GM23338 (cell line): ENCODE results near the gene C9orf57. TPM values are rescaled to one million over a fixed set of nuclear protein-coding genes. Genes with fewer than 3 reads are reported as not detected.

Source experiments
- ATAC-seq: fragments of 200-7000 bp; cut with Tn5 transposase; 3 replicates; pipeline ENCODE4 v1.9.1; 2020
- DNase-seq: peaks from one replicate; pipeline ENCODE4 v3.0.0-alpha.2; 2015; ENCODE audit warnings: low spot score
- H2AFZ ChIP-seq: fragments of 200-600 bp; sonication (generic); 2 replicates; pipeline ENCODE4 v1.8.0; 2016; ENCODE audit warnings: antibody characterized with exemption, mild to moderate bottlenecking, moderate library complexity
- H3F3A ChIP-seq: fragments of 200-600 bp; sonication (generic); replicated peaks from 2 replicates; pipeline ENCODE4 v1.8.0; 2017; ENCODE audit warnings: antibody characterized with exemption, mixed run types, low read depth
- H3K27ac ChIP-seq: fragments of 200-600 bp; sonication (generic); 2 replicates; pipeline ENCODE4 v1.6.1; 2016; ENCODE audit warnings: low read depth
- H3K27me3 ChIP-seq: fragments of 200-600 bp; sonication (generic); 2 replicates; pipeline ENCODE4 v1.8.0; 2016; ENCODE audit warnings: mild to moderate bottlenecking, mixed run types, moderate library complexity; ENCODE audit not compliant: insufficient read depth
- H3K36me3 ChIP-seq: fragments of 200-600 bp; sonication (generic); 2 replicates; pipeline ENCODE4 v1.8.0; 2016; ENCODE audit warnings: mild to moderate bottlenecking; ENCODE audit not compliant: insufficient read depth
- H3K4me1 ChIP-seq: fragments of 200-600 bp; sonication (generic); 2 replicates; pipeline ENCODE4 v1.8.0; 2016; ENCODE audit warnings: mild to moderate bottlenecking, moderate library complexity; ENCODE audit not compliant: insufficient read depth
- H3K4me2 ChIP-seq: fragments of 200-600 bp; sonication (generic); 2 replicates; pipeline ENCODE4 v1.7.1; 2017; ENCODE audit warnings: mixed run types
- H3K4me3 ChIP-seq: fragments of 200-600 bp; sonication (generic); 2 replicates; pipeline ENCODE4 v1.6.1; 2016; ENCODE audit warnings: mixed run types
- H3K79me2 ChIP-seq: fragments of 200-600 bp; sonication (generic); replicated peaks from 2 replicates; pipeline ENCODE4 v1.8.0; 2017; ENCODE audit warnings: mild to moderate bottlenecking; ENCODE audit not compliant: insufficient read depth
- H3K9me2 ChIP-seq: fragments of 200-600 bp; sonication (generic); 2 replicates; pipeline ENCODE4 v1.8.0; 2017; ENCODE audit not compliant: insufficient read depth
- H4K20me1 ChIP-seq: fragments of 200-600 bp; sonication (generic); replicated peaks from 2 replicates; pipeline ENCODE4 v1.8.0; 2017; ENCODE audit warnings: mild to moderate bottlenecking; ENCODE audit not compliant: insufficient read depth
- H3K27ac Mint-ChIP-seq: 2 replicates; pipeline ENCODE4 v1.8.0; 2020; ENCODE audit warnings: inconsistent platforms, mild to moderate bottlenecking, moderate library complexity, mixed read lengths
- H3K27me3 Mint-ChIP-seq: 3 replicates; pipeline ENCODE4 v1.8.0; 2022; ENCODE audit warnings: low read depth, mild to moderate bottlenecking, moderate library complexity, mixed read lengths, inconsistent platforms; ENCODE audit not compliant: insufficient read depth, poor library complexity
- H3K36me3 Mint-ChIP-seq: 3 replicates; pipeline ENCODE4 v1.8.0; 2021; ENCODE audit warnings: low read depth, mild to moderate bottlenecking, inconsistent platforms, moderate library complexity, mixed read lengths
- H3K4me1 Mint-ChIP-seq: 3 replicates; pipeline ENCODE4 v1.8.0; 2020; ENCODE audit warnings: mild to moderate bottlenecking, inconsistent platforms, mixed read lengths
- H3K4me3 Mint-ChIP-seq: 3 replicates; pipeline ENCODE4 v1.8.0; 2021; ENCODE audit warnings: moderate library complexity, mild to moderate bottlenecking, inconsistent platforms, mixed read lengths
- H3K9me3 Mint-ChIP-seq: 3 replicates; pipeline ENCODE4 v1.8.0; 2020; ENCODE audit warnings: moderate library complexity, mild to moderate bottlenecking, inconsistent platforms, mixed read lengths
- CREB1 ChIP-seq: fragments of 250-450 bp; sonication (Bioruptor Pico); IDR thresholded peaks from 2 replicates; pipeline ENCODE4 v1.5.0; 2020; ENCODE audit warnings: low read depth, mild to moderate bottlenecking, moderate library complexity
- EZH2 ChIP-seq: fragments of 200-600 bp; sonication (generic); IDR thresholded peaks from one replicate; pipeline ENCODE4 v1.8.0; 2017; ENCODE audit warnings: antibody characterized with exemption, mild to moderate bottlenecking, low read depth; ENCODE audit not compliant: unreplicated experiment
- JUNB ChIP-seq: IDR thresholded peaks from one replicate; pipeline ENCODE4 v1.6.1; 2016; ENCODE audit warnings: antibody characterized with exemption; ENCODE audit not compliant: unreplicated experiment
- NANOG ChIP-seq: IDR thresholded peaks from 2 replicates; pipeline ENCODE4 v1.6.1; 2016; ENCODE audit warnings: antibody characterized with exemption, borderline replicate concordance
- POLR2AphosphoS5 ChIP-seq: IDR thresholded peaks from 2 replicates; pipeline ENCODE4 v1.6.1; 2016; ENCODE audit warnings: antibody characterized with exemption, low read depth
- STAT1 ChIP-seq: IDR thresholded peaks from one replicate; pipeline ENCODE4 v1.6.1; 2016; ENCODE audit warnings: antibody characterized with exemption; ENCODE audit not compliant: unreplicated experiment
- ZNF331 ChIP-seq: fragments of 250-450 bp; sonication (Bioruptor Pico); IDR thresholded peaks from 2 replicates; pipeline ENCODE4 v1.5.0; 2020; ENCODE audit warnings: low read depth, mild to moderate bottlenecking, moderate library complexity
- polyA plus RNA-seq: library from polyadenylated mRNA; unstranded; fragments of >200 nt; fragmentation: Nextera tagmentation; extraction: Ambion mirVana; gene quantifications from 2 replicates; pipeline ENCODE4 v1.2.1, GENCODE V29; 2016
- total RNA-seq: library from RNA; depleted of rRNA; stranded (reverse); fragments of >200 nt; shearing (Covaris generic); gene quantifications from 2 replicates; pipeline ENCODE4 v1.2.3, GENCODE V29; 2014
- TF ChIP-seq, protein P1 (sequence below): IDR thresholded peaks from 2 replicates; pipeline ENCODE4 v1.6.1; 2016; ENCODE audit warnings: antibody characterized with exemption
- TF ChIP-seq, protein P2 (sequence below), 2 experiments: fragments of 200-600 bp in 1 of 2; sonication (generic) in 1 of 2; conservative IDR thresholded peaks; 2 replicates each; pipeline versions ENCODE4 v1.5.1 to v1.6.1; 2016 to 2017; ENCODE audit warnings: antibody characterized with exemption in 2 of 2, low read depth in 2 of 2, mild to moderate bottlenecking in 2 of 2, moderate library complexity in 1 of 2
- TF ChIP-seq, protein P3 (sequence below): fragments of 250-450 bp; sonication (Bioruptor Pico); IDR thresholded peaks from 2 replicates; pipeline ENCODE4 v1.5.0; 2020; ENCODE audit warnings: mild to moderate bottlenecking, moderate library complexity
- TF ChIP-seq, protein P4 (sequence below): IDR thresholded peaks from one replicate; pipeline ENCODE4 v1.6.1; 2018; ENCODE audit warnings: antibody characterized with exemption; ENCODE audit not compliant: unreplicated experiment

C9orf57 gene
- total and polyA plus RNA-seq, 2 experiments from 2014 or later, result not detected

DNA sequence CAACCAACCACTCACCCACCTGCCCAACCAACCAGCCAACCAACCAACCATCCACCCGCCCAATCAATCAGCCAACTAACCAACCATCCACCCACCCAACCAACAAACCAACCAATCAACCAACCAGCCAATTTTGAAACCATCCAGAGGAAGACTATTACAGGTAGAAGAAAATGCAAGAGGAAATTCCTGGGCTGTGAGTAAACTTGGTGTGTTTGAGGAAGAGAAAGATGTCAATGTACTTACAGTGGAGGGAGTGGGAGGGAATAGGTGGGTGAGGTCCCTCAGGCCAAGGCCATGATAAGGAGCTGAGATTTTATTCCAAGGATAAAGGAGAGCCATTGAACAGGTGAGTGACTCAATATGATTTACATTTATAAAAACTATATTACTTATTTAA, 30.4 kb downstream of the C9orf57 start:
- Histone ChIP-seq H3K9me2 (peaks cover 2% of the 10 kb centered on the region; the same call in 1 of the 2 replicates), H3K4me3 (no peak overlapping the region), H3K79me2 (no peaks in the 10 kb centered on the region), H3K4me2 (no peak overlapping the region), H3K36me3 (no peaks in the 10 kb centered on the region), H3K27me3 (no peaks in the 10 kb centered on the region), H3K4me1 (no peaks in the 10 kb centered on the region; the same call in 1 of the 2 replicates), H2AFZ (no peak overlapping the region), H3K27ac (no peak overlapping the region), H4K20me1 (no peaks in the 10 kb centered on the region), H3F3A (no peaks in the 10 kb centered on the region)
- Mint-ChIP-seq H3K36me3 (no peaks in the 10 kb centered on the region), H3K9me3 (no peaks in the 10 kb centered on the region), H3K27me3 (no peaks in the 10 kb centered on the region), H3K4me3 (no peak overlapping the region), H3K27ac (no peak overlapping the region), H3K4me1 (peaks cover 3% of the 10 kb centered on the region)
- DNase-seq (no peak), ATAC-seq (no peak)
- TF ChIP-seq, protein P1, sequence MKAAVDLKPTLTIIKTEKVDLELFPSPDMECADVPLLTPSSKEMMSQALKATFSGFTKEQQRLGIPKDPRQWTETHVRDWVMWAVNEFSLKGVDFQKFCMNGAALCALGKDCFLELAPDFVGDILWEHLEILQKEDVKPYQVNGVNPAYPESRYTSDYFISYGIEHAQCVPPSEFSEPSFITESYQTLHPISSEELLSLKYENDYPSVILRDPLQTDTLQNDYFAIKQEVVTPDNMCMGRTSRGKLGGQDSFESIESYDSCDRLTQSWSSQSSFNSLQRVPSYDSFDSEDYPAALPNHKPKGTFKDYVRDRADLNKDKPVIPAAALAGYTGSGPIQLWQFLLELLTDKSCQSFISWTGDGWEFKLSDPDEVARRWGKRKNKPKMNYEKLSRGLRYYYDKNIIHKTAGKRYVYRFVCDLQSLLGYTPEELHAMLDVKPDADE, result no peak
- TF ChIP-seq CREB1 (no peak), ZNF331 (CRISPR knock-in tag) (no peak), JUNB (no peak), POLR2AphosphoS5 (no peak), EZH2 (no peak), NANOG (no peak), STAT1 (no peak)
- TF ChIP-seq, protein P2, sequence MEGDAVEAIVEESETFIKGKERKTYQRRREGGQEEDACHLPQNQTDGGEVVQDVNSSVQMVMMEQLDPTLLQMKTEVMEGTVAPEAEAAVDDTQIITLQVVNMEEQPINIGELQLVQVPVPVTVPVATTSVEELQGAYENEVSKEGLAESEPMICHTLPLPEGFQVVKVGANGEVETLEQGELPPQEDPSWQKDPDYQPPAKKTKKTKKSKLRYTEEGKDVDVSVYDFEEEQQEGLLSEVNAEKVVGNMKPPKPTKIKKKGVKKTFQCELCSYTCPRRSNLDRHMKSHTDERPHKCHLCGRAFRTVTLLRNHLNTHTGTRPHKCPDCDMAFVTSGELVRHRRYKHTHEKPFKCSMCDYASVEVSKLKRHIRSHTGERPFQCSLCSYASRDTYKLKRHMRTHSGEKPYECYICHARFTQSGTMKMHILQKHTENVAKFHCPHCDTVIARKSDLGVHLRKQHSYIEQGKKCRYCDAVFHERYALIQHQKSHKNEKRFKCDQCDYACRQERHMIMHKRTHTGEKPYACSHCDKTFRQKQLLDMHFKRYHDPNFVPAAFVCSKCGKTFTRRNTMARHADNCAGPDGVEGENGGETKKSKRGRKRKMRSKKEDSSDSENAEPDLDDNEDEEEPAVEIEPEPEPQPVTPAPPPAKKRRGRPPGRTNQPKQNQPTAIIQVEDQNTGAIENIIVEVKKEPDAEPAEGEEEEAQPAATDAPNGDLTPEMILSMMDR (conservative IDR thresholded peaks at IDR 0.05; ENCODE audit: low read depth in 2 of 2), result no peak
- TF ChIP-seq, protein P3, sequence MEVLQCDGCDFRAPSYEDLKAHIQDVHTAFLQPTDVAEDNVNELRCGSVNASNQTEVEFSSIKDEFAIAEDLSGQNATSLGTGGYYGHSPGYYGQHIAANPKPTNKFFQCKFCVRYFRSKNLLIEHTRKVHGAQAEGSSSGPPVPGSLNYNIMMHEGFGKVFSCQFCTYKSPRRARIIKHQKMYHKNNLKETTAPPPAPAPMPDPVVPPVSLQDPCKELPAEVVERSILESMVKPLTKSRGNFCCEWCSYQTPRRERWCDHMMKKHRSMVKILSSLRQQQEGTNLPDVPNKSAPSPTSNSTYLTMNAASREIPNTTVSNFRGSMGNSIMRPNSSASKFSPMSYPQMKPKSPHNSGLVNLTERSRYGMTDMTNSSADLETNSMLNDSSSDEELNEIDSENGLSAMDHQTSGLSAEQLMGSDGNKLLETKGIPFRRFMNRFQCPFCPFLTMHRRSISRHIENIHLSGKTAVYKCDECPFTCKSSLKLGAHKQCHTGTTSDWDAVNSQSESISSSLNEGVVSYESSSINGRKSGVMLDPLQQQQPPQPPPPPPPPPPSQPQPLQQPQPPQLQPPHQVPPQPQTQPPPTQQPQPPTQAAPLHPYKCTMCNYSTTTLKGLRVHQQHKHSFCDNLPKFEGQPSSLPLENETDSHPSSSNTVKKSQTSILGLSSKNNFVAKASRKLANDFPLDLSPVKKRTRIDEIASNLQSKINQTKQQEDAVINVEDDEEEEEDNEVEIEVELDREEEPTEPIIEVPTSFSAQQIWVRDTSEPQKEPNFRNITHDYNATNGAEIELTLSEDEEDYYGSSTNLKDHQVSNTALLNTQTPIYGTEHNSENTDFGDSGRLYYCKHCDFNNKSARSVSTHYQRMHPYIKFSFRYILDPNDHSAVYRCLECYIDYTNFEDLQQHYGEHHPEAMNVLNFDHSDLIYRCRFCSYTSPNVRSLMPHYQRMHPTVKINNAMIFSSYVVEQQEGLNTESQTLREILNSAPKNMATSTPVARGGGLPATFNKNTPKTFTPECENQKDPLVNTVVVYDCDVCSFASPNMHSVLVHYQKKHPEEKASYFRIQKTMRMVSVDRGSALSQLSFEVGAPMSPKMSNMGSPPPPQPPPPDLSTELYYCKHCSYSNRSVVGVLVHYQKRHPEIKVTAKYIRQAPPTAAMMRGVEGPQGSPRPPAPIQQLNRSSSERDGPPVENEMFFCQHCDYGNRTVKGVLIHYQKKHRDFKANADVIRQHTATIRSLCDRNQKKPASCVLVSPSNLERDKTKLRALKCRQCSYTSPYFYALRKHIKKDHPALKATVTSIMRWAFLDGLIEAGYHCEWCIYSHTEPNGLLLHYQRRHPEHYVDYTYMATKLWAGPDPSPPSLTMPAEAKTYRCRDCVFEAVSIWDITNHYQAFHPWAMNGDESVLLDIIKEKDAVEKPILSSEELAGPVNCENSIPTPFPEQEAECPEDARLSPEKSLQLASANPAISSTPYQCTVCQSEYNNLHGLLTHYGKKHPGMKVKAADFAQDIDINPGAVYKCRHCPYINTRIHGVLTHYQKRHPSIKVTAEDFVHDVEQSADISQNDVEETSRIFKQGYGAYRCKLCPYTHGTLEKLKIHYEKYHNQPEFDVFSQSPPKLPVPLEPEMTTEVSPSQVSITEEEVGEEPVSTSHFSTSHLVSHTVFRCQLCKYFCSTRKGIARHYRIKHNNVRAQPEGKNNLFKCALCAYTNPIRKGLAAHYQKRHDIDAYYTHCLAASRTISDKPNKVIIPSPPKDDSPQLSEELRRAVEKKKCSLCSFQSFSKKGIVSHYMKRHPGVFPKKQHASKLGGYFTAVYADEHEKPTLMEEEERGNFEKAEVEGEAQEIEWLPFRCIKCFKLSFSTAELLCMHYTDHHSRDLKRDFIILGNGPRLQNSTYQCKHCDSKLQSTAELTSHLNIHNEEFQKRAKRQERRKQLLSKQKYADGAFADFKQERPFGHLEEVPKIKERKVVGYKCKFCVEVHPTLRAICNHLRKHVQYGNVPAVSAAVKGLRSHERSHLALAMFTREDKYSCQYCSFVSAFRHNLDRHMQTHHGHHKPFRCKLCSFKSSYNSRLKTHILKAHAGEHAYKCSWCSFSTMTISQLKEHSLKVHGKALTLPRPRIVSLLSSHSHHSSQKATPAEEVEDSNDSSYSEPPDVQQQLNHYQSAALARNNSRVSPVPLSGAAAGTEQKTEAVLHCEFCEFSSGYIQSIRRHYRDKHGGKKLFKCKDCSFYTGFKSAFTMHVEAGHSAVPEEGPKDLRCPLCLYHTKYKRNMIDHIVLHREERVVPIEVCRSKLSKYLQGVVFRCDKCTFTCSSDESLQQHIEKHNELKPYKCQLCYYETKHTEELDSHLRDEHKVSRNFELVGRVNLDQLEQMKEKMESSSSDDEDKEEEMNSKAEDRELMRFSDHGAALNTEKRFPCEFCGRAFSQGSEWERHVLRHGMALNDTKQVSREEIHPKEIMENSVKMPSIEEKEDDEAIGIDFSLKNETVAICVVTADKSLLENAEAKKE (CRISPR knock-in tag), result no peak
- TF ChIP-seq, protein P4, sequence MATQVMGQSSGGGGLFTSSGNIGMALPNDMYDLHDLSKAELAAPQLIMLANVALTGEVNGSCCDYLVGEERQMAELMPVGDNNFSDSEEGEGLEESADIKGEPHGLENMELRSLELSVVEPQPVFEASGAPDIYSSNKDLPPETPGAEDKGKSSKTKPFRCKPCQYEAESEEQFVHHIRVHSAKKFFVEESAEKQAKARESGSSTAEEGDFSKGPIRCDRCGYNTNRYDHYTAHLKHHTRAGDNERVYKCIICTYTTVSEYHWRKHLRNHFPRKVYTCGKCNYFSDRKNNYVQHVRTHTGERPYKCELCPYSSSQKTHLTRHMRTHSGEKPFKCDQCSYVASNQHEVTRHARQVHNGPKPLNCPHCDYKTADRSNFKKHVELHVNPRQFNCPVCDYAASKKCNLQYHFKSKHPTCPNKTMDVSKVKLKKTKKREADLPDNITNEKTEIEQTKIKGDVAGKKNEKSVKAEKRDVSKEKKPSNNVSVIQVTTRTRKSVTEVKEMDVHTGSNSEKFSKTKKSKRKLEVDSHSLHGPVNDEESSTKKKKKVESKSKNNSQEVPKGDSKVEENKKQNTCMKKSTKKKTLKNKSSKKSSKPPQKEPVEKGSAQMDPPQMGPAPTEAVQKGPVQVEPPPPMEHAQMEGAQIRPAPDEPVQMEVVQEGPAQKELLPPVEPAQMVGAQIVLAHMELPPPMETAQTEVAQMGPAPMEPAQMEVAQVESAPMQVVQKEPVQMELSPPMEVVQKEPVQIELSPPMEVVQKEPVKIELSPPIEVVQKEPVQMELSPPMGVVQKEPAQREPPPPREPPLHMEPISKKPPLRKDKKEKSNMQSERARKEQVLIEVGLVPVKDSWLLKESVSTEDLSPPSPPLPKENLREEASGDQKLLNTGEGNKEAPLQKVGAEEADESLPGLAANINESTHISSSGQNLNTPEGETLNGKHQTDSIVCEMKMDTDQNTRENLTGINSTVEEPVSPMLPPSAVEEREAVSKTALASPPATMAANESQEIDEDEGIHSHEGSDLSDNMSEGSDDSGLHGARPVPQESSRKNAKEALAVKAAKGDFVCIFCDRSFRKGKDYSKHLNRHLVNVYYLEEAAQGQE, result no peak
